HepG2 (cell line): ENCODE data around the gene ABL2. TPM values are rescaled to one million over a fixed set of nuclear protein-coding genes. Genes with fewer than 3 reads are reported as not detected.
A peak's percentile ranks its signal among the peaks of the same experiment; 100 is the strongest.

Experiments used
- BRF2 ChIP-seq: sonication (generic); formaldehyde crosslinking; IDR thresholded peaks from 2 replicates; pipeline ENCODE4 v1.8.1; 2022; ENCODE audit warnings: mild to moderate bottlenecking, missing genetic modification reagents
- CENPBD1 ChIP-seq: sonication (generic); formaldehyde crosslinking; IDR thresholded peaks from 2 replicates; pipeline ENCODE4 v1.8.0; 2022; ENCODE audit warnings: missing genetic modification reagents, low read depth, mild to moderate bottlenecking, borderline replicate concordance
- CHD2 ChIP-seq: IDR thresholded peaks from 2 replicates; pipeline ENCODE4 v1.6.1; 2011; ENCODE audit warnings: low read depth, low read length, improper control_type of control experiment
- DNMT3B ChIP-seq: conservative IDR thresholded peaks from 2 replicates; pipeline ENCODE4 v1.6.1; 2016; ENCODE audit warnings: missing biosample characterization, control low read depth
- IKZF1 ChIP-seq: fragments of 450-650 bp; IDR thresholded peaks from 2 replicates; pipeline ENCODE4 v1.7.1; 2016
- NFAT5 ChIP-seq: sonication (generic); formaldehyde crosslinking; IDR thresholded peaks from 2 replicates; pipeline ENCODE4 v1.4.0; 2020; ENCODE audit warnings: missing genetic modification reagents
- TBX3 ChIP-seq: fragments of 450-650 bp; IDR thresholded peaks from 2 replicates; pipeline ENCODE4 v1.6.1; 2017; ENCODE audit warnings: antibody characterized with exemption, mild to moderate bottlenecking, inconsistent platforms, borderline replicate concordance
- TFDP1 ChIP-seq: IDR thresholded peaks from 2 replicates; pipeline ENCODE4 v1.6.1; 2016; ENCODE audit warnings: missing compliant biosample characterization, missing genetic modification reagents, borderline replicate concordance
- ZBTB21 ChIP-seq: sonication (generic); formaldehyde crosslinking; IDR thresholded peaks from 2 replicates; pipeline ENCODE4 v1.4.0; 2020; ENCODE audit warnings: missing genetic modification reagents
- ZNF609 ChIP-seq: sonication (generic); formaldehyde crosslinking; IDR thresholded peaks from 2 replicates; pipeline ENCODE4 v1.4.0; 2020; ENCODE audit warnings: mild to moderate bottlenecking, missing genetic modification reagents, borderline replicate concordance
- ZNF687 ChIP-seq: sonication (generic); formaldehyde crosslinking; IDR thresholded peaks from 2 replicates; pipeline ENCODE4 v1.5.1; 2020; ENCODE audit warnings: mild to moderate bottlenecking, missing genetic modification reagents, moderate library complexity
- polyA plus RNA-seq, 8 experiments: library from polyadenylated mRNA; depleted of rRNA in 3 of 8; stranded (reverse) in 7 of 8; unstranded in 1 of 8; fragments of >200 nt; fragmentation: Illumina TruSeq in 4 of 8; extraction: Trizol in 4 of 8; gene quantifications; 2 replicates each; pipeline versions ENCODE4 v1.2.1 to v1.2.3, GENCODE V29; 2011 to 2016; ENCODE audit warnings: low read depth in 4 of 8, missing spikeins in 1 of 8, mixed read lengths in 1 of 8; ENCODE audit not compliant: insufficient read depth in 1 of 8
- total RNA-seq, 5 experiments: library from RNA; depleted of rRNA; stranded (reverse); fragments of >200 nt; fragmentation: Illumina TruSeq; extraction: Trizol; gene quantifications; 2 replicates each; pipeline ENCODE4 v1.2.3, GENCODE V29; 2016; ENCODE audit warnings: low read depth in 1 of 5

The ABL2 gene
- total and polyA plus RNA-seq, 2 of the 13 experiments (the other 11 are each of a cell fraction or from before 2014, with no cell fraction given), result 5.8 to 6.0 TPM

- TF ChIP-seq ZNF687, result no peak
- TF ChIP-seq CENPBD1 (CRISPR knock-in tag), result no peak
- TF ChIP-seq NFAT5 (CRISPR knock-in tag), result no peak
- peak; percentile 45; the same call in 1 of the 2 replicates for TF ChIP-seq TFDP1 (CRISPR knock-in tag)
- no peak for TF ChIP-seq BRF2 (CRISPR knock-in tag)
- TF ChIP-seq DNMT3B (CRISPR knock-in tag), result no peak
- no peak for TF ChIP-seq IKZF1
- no peak; the same call in 1 of the 2 replicates for TF ChIP-seq TBX3
- TF ChIP-seq CHD2, result no peak
- no peak for TF ChIP-seq ZBTB21 (CRISPR knock-in tag)
- peak; percentile 89 for TF ChIP-seq ZNF609 (CRISPR knock-in tag)
Measured at GRCh38 chr1:179104611-179105250, 124.7 kb downstream of the ABL2 start (continued).
